Endothelial cell of umbilical vein (primary cell): Measurements from ENCODE around the gene ALG12. TPM values are rescaled to one million over a fixed set of nuclear protein-coding genes. Genes with fewer than 3 reads are reported as not detected.

Experiments
- BruUV-seq: library from RNA; stranded (reverse); fragments of 400-500 nt; replicated peaks from 2 replicates; lab custom pipeline; 2021; lab: Mats Ljungman, UMichigan
- CTCF ChIA-PET: fragments of 300-600, 350-600 bp; sonication (Branson Sonifier 250); formaldehyde crosslinking; loops from one replicate; lab custom pipeline; 2021; ENCODE audit warnings: antibody characterized with exemption, inconsistent platforms; lab: Charles Lee
- POLR2A ChIA-PET: fragments of 300-600, 350-600 bp; sonication (Branson Sonifier 250); formaldehyde crosslinking; loops from one replicate; lab custom pipeline; 2021; ENCODE audit warnings: antibody characterized with exemption, inconsistent platforms; lab: Charles Lee
- DNase-seq: peaks from one replicate; pipeline ENCODE4 v3.0.0-alpha.2; 2011; ENCODE audit warnings: low read depth, low spot score
- FAIRE-seq: peaks from 2 replicates; lab custom pipeline; 2011; peaks lifted over from hg19 to GRCh38; lab: Jason Lieb, UNC
- H2AFZ ChIP-seq: 2 replicates; pipeline ENCODE4 v1.6.0; 2012; ENCODE audit warnings: low read depth, low read length, control low read depth, inconsistent platforms
- H3K27ac ChIP-seq: 2 replicates; pipeline ENCODE4 v1.5.1; 2011; ENCODE audit warnings: low read depth, mild to moderate bottlenecking, control low read depth, low read length, moderate library complexity; ENCODE audit not compliant: insufficient read depth
- H3K27me3 ChIP-seq, 2 experiments: 2 replicates each; pipeline versions ENCODE4 v1.6.0 to v1.6.1; 2011; ENCODE audit warnings: low read length in 2 of 2, mixed read lengths in 1 of 2; ENCODE audit not compliant: control insufficient read depth in 2 of 2, insufficient read depth in 2 of 2
- H3K36me3 ChIP-seq, 2 experiments: 2 replicates in 1 of 2; 3 replicates in 1 of 2; pipeline ENCODE4 v1.5.1; 2011; ENCODE audit warnings: low read length in 2 of 2, mild to moderate bottlenecking in 1 of 2, moderate library complexity in 1 of 2; ENCODE audit not compliant: control insufficient read depth in 2 of 2, insufficient read depth in 2 of 2; ENCODE audit errors: extremely low read depth in 1 of 2
- H3K4me1 ChIP-seq: 3 replicates; pipeline ENCODE4 v1.5.1; 2011; ENCODE audit warnings: mild to moderate bottlenecking, low read length; ENCODE audit not compliant: control insufficient read depth, insufficient read depth; ENCODE audit errors: extremely low read depth
- H3K4me2 ChIP-seq: 2 replicates; pipeline ENCODE4 v1.6.1; 2011; ENCODE audit warnings: low read length, control low read depth, mixed read lengths; ENCODE audit not compliant: insufficient read depth
- H3K4me3 ChIP-seq, 3 experiments: fragments of 200-600 bp in 1 of 3; sonication (generic), shearing (Covaris generic) in 1 of 3; replicated peaks in 1 of 3; 2 replicates each; pipeline ENCODE4 v1.5.1; 2011 to 2016; ENCODE audit warnings: control low read depth in 3 of 3, low read length in 3 of 3, mild to moderate bottlenecking in 2 of 3, inconsistent platforms in 1 of 3, low read depth in 1 of 3, moderate library complexity in 1 of 3; ENCODE audit not compliant: insufficient read depth in 1 of 3
- H3K79me2 ChIP-seq: 2 replicates; pipeline ENCODE4 v1.6.0; 2012; ENCODE audit warnings: low read length, inconsistent platforms; ENCODE audit not compliant: control insufficient read depth, insufficient read depth
- H3K9ac ChIP-seq: replicated peaks from 2 replicates; pipeline ENCODE3; 2011; ENCODE audit warnings: low read length, control low read depth; ENCODE audit not compliant: insufficient read depth; ENCODE audit errors: extremely low read depth
- H3K9me1 ChIP-seq: replicated peaks from 3 replicates; pipeline ENCODE4 v1.6.0; 2011; ENCODE audit warnings: mild to moderate bottlenecking, low read length; ENCODE audit not compliant: control insufficient read depth, insufficient read depth; ENCODE audit errors: extremely low read depth
- H3K9me3 ChIP-seq: replicated peaks from 2 replicates; pipeline ENCODE4 v1.5.1; 2012; ENCODE audit warnings: low read length, inconsistent platforms; ENCODE audit not compliant: control insufficient read depth, insufficient read depth
- H4K20me1 ChIP-seq: replicated peaks from 2 replicates; pipeline ENCODE3; 2011; ENCODE audit warnings: mild to moderate bottlenecking, low read length; ENCODE audit not compliant: control insufficient read depth, insufficient read depth; ENCODE audit errors: extremely low read depth
- EZH2 ChIP-seq: IDR thresholded peaks from 2 replicates; pipeline ENCODE4 v1.6.1; 2012; ENCODE audit warnings: borderline replicate concordance, low read depth, mild to moderate bottlenecking, moderate library complexity, low read length, inconsistent platforms; ENCODE audit not compliant: severe bottlenecking
- FOS ChIP-seq: IDR thresholded peaks from 2 replicates; pipeline ENCODE4 v1.6.1; 2011; ENCODE audit warnings: mild to moderate bottlenecking, low read length, moderate library complexity, borderline replicate concordance; ENCODE audit not compliant: insufficient read depth
- GATA2 ChIP-seq: IDR thresholded peaks from 2 replicates; pipeline ENCODE4 v1.7.0; 2011; ENCODE audit warnings: low read depth, mild to moderate bottlenecking, moderate library complexity, mixed read lengths, low read length; ENCODE audit not compliant: insufficient read length, insufficient read depth
- JUN ChIP-seq: IDR thresholded peaks from 2 replicates; pipeline ENCODE4 v1.6.1; 2011; ENCODE audit warnings: borderline replicate concordance, low read depth; ENCODE audit not compliant: insufficient read length, insufficient read depth
- MYC ChIP-seq: IDR thresholded peaks from one replicate; pipeline ENCODE4 v1.6.1; 2011; ENCODE audit warnings: mild to moderate bottlenecking, low read depth, low read length
- POLR2A ChIP-seq: IDR thresholded peaks from 2 replicates; pipeline ENCODE4 v1.6.1; 2012; ENCODE audit warnings: low read depth, mild to moderate bottlenecking, control low read depth, low read length
- POLR2AphosphoS5 ChIP-seq: IDR thresholded peaks from 2 replicates; pipeline ENCODE4 v1.6.1; 2012; ENCODE audit warnings: low read depth, mild to moderate bottlenecking, control low read depth, low read length, moderate library complexity; ENCODE audit not compliant: insufficient read depth
- dilution Hi-C: fragments of 300-500 bp; cut with MboI; formaldehyde crosslinking; loops from one replicate; pipeline ENCODE4 v1.15.0; 2019; ENCODE audit warnings: low sequenced_read_pairs; ENCODE audit not compliant: extremely low pct_ligation_motif_present
- intact Hi-C: fragments of 100-400 bp; cut with micrococcal nuclease; formaldehyde crosslinking; loops from one replicate; pipeline ENCODE4 v1.10.0; 2022
- polyA plus RNA-seq, 4 experiments: library from polyadenylated mRNA; depleted of rRNA in 3 of 4; stranded (reverse) in 3 of 4; unstranded in 1 of 4; fragments of >200 nt; gene quantifications; 2 replicates each; pipeline versions ENCODE4 v1.2.1 to v1.2.3, GENCODE V29; 2011 to 2012; ENCODE audit warnings: missing spikeins in 1 of 4
- total RNA-seq: library from RNA; stranded (reverse); gene quantifications from 2 replicates; pipeline ENCODE4 v1.2.3, GENCODE V29; 2021
- TF ChIP-seq, protein P1 (sequence below), 2 donors: IDR thresholded peaks; 1 replicate in 1 of 2; 2 replicates in 1 of 2; pipeline ENCODE4 v1.5.1; 2011; ENCODE audit warnings: low read length in 2 of 2, mild to moderate bottlenecking in 2 of 2, moderate library complexity in 2 of 2, control low read depth in 1 of 2, inconsistent platforms in 1 of 2, low read depth in 1 of 2; ENCODE audit not compliant: insufficient read depth in 1 of 2; ENCODE audit errors: extremely low read depth in 1 of 2
- TF ChIP-seq, protein P2 (sequence below): IDR thresholded peaks from 2 replicates; pipeline ENCODE4 v1.6.1; 2011; ENCODE audit not compliant: insufficient read depth, insufficient read length

The ALG12 gene
- total and polyA plus RNA-seq, 2 donors (not counting 3 experiments of a cell fraction or from before 2014, with no cell fraction given), result 14.6 to 18.0 TPM

DNA sequence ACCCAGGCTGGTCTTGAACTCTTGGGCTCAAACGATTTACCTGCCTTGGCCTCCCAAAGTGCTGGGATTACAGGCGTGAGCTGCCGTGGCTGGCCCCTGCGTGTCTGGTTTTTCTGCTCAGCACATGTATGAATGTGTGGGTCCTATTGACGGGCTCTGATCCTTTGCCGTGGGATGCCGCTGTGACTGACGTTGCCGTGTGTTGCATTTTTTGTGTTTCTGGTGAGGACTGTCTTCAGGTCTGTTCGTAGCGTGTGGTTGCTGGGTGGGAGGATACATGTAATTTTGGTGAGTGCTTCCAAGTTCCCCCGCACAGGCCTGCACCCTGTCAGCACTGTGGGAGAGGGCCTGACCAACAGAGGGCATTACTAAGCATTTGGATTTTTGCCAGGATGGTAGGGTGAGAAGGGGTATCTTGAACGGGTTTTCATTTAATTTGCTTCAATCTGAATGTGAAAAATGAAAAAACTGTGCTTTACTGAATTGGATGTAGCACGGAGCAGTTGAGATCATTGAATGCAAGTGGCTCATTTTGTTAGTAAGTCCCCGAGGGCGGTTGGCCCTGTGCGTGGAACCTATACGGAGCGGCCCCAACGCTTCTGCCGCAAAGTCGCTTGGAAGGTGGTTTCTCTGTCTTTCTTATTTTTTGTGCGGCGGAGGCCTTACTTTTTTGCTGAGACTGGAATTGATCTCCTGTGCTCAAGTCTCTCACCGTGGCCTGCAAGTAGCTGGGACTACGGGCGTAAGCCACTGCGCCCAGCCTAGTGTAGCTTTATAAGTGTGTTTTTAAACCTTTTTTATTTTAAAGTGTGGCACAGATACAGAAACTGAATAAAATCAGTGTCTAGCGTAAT lies 56.4 kb downstream of the ALG12 start:
- CTCF ChIA-PET, result interaction anchor here (0.7 kb wide), 1 partner anchor 26 kb away, joined by 3 read pairs; no protein-coding TSS in a partner anchor
- Histone ChIP-seq H3K4me2 (no peak overlapping the region), H3K4me3 (no peak overlapping the region), H3K9me3 (no peaks in the 10 kb centered on the region), H3K4me1 (no peaks in the 10 kb centered on the region), H3K9ac (no peak overlapping the region), H3K36me3 (no peaks in the 10 kb centered on the region), H3K79me2 (peaks cover 97% of the 10 kb centered on the region), H3K9me1 (no peaks in the 10 kb centered on the region), H3K27me3 (no peaks in the 10 kb centered on the region), H3K27ac (no peak overlapping the region), H2AFZ (no peak overlapping the region), H4K20me1 (peaks cover 3% of the 10 kb centered on the region)
- dilution Hi-C loops (no loop called here), intact Hi-C loops (no loop called here)
- DNase-seq (no peak), FAIRE-seq (no peak)
- POLR2A ChIA-PET, result no interaction called here
- TF ChIP-seq, protein P1, sequence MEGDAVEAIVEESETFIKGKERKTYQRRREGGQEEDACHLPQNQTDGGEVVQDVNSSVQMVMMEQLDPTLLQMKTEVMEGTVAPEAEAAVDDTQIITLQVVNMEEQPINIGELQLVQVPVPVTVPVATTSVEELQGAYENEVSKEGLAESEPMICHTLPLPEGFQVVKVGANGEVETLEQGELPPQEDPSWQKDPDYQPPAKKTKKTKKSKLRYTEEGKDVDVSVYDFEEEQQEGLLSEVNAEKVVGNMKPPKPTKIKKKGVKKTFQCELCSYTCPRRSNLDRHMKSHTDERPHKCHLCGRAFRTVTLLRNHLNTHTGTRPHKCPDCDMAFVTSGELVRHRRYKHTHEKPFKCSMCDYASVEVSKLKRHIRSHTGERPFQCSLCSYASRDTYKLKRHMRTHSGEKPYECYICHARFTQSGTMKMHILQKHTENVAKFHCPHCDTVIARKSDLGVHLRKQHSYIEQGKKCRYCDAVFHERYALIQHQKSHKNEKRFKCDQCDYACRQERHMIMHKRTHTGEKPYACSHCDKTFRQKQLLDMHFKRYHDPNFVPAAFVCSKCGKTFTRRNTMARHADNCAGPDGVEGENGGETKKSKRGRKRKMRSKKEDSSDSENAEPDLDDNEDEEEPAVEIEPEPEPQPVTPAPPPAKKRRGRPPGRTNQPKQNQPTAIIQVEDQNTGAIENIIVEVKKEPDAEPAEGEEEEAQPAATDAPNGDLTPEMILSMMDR (IDR thresholded peaks at IDR 0.05; ENCODE audit: extremely low read depth in 1 of 2, insufficient read depth in 1 of 2, low read depth in 1 of 2, low read length in 2 of 2), result no peak
- TF ChIP-seq POLR2A (no peak), GATA2 (no peak), MYC (no peak), FOS (no peak), JUN (no peak), POLR2AphosphoS5 (no peak), EZH2 (no peak)
- TF ChIP-seq, protein P2, sequence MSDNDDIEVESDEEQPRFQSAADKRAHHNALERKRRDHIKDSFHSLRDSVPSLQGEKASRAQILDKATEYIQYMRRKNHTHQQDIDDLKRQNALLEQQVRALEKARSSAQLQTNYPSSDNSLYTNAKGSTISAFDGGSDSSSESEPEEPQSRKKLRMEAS, result no peak
- BruUV-seq, result no TSS peak
